SU-DHL-6 (cell line): ENCODE data around the gene SLC12A5.

Source experiments
- CTCF ChIP-seq: fragments of 200-600 bp; sonication (generic); IDR thresholded peaks from one replicate; pipeline ENCODE4 v1.5.1; 2017; ENCODE audit warnings: antibody characterized with exemption, mild to moderate bottlenecking, low read length, moderate library complexity; ENCODE audit not compliant: insufficient read depth, poor library complexity, severe bottlenecking
- EZH2phosphoT487 ChIP-seq: fragments of 200-600 bp; sonication (generic), shearing (Covaris generic); conservative IDR thresholded peaks from 2 replicates; pipeline ENCODE4 v1.6.1; 2018; ENCODE audit warnings: mild to moderate bottlenecking, antibody characterized with exemption, low read length, moderate library complexity, mixed read lengths

GRCh38 chr20:46023999-46024398 lies 5.0 kb upstream of the SLC12A5 start:
- TF ChIP-seq CTCF (no peak), EZH2phosphoT487 (no peak)
